Omental fat pad (tissue), 4 donors: ENCODE data around the gene DMRT1. TPM values are rescaled to one million over a fixed set of nuclear protein-coding genes. Genes with fewer than 3 reads are reported as not detected.

Experiments
- ATAC-seq: fragments of 150-250 bp; one replicate; pipeline ENCODE4 v1.9.1; 2016; ENCODE audit warnings: mild to moderate bottlenecking, moderate library complexity; ENCODE audit not compliant: low FRiP score
- DNase-seq: peaks from one replicate; pipeline ENCODE4 v3.0.0-alpha.2; 2019; ENCODE audit warnings: low spot score
- total RNA-seq, 4 donors: library from RNA; depleted of rRNA; stranded (reverse); fragments of >200 nt; gene quantifications; one replicate each; pipeline ENCODE4 v1.1.0, GENCODE V29; 2016
- TF ChIP-seq, protein P1 (sequence below), 3 donors: fragments of 450-650 bp; IDR thresholded peaks; one replicate each; pipeline ENCODE4 v1.5.1; 2016 to 2017; ENCODE audit warnings: antibody characterized with exemption in 3 of 3, mild to moderate bottlenecking in 3 of 3, moderate library complexity in 2 of 3

Gene DMRT1
- total RNA-seq, 4 donors from 2014 or later: not detected

DNA sequence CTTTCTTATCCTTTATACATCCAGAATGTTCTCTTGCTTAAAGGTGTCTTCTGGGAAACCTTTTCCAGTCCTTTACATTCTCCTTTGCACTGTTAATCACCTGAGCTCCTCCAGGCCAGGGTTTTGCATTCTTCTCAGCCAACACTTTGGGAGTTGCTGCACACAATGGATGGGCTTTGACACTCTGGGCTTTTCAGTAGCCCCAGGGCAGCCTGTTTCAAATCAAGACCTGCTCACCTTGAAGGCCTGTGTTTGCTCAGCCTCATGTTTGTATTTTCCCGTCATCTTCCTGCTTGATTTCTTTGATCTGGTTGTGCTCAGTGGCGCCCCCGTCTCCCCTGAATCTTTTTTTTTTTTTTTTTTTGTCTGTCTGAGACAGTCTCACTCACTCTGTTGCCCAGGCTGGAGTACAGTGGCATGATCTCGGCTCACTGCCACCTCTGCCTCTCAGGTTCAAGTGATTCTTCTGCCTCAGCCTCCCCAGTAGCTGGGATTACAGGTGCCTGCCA lies 41.0 kb downstream of the DMRT1 start:
- DNase-seq (no peak), ATAC-seq (no peak)
- TF ChIP-seq, protein P1, sequence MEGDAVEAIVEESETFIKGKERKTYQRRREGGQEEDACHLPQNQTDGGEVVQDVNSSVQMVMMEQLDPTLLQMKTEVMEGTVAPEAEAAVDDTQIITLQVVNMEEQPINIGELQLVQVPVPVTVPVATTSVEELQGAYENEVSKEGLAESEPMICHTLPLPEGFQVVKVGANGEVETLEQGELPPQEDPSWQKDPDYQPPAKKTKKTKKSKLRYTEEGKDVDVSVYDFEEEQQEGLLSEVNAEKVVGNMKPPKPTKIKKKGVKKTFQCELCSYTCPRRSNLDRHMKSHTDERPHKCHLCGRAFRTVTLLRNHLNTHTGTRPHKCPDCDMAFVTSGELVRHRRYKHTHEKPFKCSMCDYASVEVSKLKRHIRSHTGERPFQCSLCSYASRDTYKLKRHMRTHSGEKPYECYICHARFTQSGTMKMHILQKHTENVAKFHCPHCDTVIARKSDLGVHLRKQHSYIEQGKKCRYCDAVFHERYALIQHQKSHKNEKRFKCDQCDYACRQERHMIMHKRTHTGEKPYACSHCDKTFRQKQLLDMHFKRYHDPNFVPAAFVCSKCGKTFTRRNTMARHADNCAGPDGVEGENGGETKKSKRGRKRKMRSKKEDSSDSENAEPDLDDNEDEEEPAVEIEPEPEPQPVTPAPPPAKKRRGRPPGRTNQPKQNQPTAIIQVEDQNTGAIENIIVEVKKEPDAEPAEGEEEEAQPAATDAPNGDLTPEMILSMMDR (IDR thresholded peaks at IDR 0.05): no peak

DNA sequence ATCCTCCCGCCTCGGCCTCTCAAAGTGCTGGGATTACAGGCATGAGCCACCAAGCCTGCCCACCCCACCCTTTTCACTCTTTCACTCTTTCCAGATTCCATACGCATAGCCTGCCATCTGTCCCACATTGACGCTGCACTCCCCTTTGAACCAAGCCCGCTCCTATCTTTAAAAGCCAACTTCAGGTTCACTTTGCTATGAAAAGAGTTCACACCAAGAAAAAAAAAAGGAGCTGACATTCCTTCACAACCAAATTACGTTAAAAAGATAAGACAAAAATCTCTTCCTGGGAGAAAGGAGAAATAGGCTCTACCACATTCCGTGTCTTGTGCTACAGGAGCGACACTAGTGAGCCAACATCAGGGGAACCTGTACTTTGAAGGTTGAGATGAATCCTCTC lies 41.5 kb downstream of the DMRT1 start:
- ATAC-seq: no peak
- TF ChIP-seq, protein P1 (IDR thresholded peaks at IDR 0.05): no peak
- no peak for DNase-seq

DNA sequence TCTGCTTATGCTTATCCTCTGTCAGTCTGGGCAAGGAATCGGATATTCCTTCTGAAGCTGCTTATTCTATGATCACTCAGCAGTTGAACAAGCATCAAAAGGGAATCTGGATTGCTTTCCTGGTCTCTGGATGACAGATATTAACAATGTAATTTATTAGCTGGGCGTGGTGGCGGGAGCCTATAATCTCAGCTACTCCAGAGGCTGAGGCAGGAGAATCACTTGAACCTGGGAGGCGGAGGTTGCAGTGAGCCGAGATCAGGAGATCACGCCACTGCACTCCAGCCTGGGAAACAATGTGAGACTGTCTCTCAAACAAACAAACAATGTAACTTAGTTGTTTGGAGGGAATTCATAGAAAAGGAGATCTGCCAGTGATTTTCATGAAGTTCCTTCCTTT lies 45.4 kb downstream of the DMRT1 start:
- ATAC-seq (no peak), DNase-seq (no peak)

DNA sequence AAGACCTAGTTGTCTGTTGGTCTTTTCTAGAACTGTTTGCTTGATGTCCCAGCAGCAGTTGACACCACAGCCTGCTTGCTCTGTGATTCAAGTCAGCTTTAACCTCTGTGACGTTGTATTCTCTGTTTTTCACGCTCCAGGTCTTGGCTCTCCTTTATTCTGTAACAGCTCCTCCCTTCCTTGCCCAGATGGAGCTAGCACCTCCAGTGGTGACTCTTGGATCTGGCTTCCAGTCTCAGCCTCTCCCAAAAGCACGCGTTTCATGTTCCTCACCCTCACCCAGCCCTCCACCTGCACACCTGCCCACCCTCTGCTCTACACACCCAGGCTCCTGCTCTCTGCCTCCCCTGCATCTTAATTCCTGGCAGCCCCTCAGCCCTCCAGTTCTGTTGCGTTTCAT lies 50.6 kb downstream of the DMRT1 start:
- DNase-seq (no peak), ATAC-seq (no peak)
- TF ChIP-seq, protein P1 (IDR thresholded peaks at IDR 0.05): no peak

More for the DNA sequence above, 45.4 kb downstream of the DMRT1 start:
- TF ChIP-seq, protein P1 (IDR thresholded peaks at IDR 0.05): no peak

DNA sequence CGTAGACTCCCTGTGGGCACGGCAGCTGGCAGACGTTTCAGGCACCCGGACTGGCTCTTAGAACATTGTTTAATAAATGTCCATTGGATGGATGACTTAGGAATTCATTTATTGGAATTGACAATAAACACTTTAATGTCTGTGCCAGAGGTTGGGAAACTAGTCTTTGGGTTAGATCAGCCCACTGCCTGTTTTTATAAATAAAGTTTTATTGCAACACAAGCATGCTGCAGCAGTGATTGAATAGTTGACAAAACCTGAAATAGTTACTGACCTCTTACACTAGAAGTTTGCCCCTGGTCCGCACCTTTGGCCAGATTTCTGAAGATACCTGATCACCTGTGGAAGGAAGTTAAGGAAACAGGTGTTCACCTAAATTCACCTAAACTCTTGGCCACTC lies 51.6 kb downstream of the DMRT1 start:
- TF ChIP-seq, protein P1 (IDR thresholded peaks at IDR 0.05): no peak
- no peak for DNase-seq

DNA sequence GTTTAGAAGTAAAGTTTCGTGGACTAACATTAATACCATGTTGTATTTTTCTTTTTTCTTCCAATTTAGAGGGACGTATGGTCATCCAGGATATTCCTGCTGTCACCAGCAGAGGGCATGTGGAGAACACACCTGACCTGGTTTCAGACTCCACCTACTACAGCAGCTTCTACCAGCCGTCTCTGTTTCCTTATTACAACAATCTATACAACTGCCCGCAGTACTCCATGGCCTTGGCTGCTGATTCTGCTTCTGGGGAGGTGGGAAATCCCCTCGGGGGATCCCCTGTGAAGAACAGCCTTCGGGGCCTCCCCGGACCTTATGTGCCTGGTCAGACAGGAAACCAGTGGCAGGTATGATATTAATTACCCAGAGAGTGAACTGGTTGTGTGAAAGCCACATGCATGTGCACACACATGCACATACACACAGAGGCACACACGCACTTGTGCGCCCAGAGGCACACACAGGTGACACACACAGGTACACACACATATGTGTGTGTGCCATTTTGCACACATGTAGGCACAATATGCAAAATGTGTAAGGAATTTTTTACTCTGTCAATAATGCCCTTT lies 52.4 kb downstream of the DMRT1 start:
- TF ChIP-seq, protein P1 (IDR thresholded peaks at IDR 0.05): peak in 2 of 3 donors; percentile 37 to 38
- no peak for DNase-seq
- peak; percentile 62 for ATAC-seq

More for the DNA sequence above, 51.6 kb downstream of the DMRT1 start:
- no peak for ATAC-seq
